Ecto neural progenitor cell (in vitro differentiated cells): ENCODE data around the gene DGCR2.
"Not testable (repeated sequence)": the region's sequence is repeated elsewhere in the genome, so short reads cannot be mapped to it uniquely, and the experiment has no call there.

Experiments
- DNase-seq: peaks from one replicate; pipeline ENCODE4 v3.0.0-alpha.2; 2018; ENCODE audit warnings: low spot score

The DGCR2 gene

GRCh38 chr22:19060356-19061009, 61.7 kb downstream of the DGCR2 start:
- DNase-seq: no peak

- no peak for DNase-seq
Observed at GRCh38 chr22:19059481-19060278, 62.5 kb downstream of the DGCR2 start.

GRCh38 chr22:19058713-19059451, 63.3 kb downstream of the DGCR2 start:
- peak; percentile 40 for DNase-seq

- peak; percentile 17 for DNase-seq
Observed at GRCh38 chr22:19057999-19058491, 64.2 kb downstream of the DGCR2 start.

GRCh38 chr22:19057539-19057938, 64.7 kb downstream of the DGCR2 start:
- DNase-seq: peak; percentile 18

GRCh38 chr22:19056951-19057401, 65.2 kb downstream of the DGCR2 start:
- peak; percentile 31 for DNase-seq

- no peak for DNase-seq
Observed at GRCh38 chr22:19055801-19056200, 66.4 kb downstream of the DGCR2 start.

- DNase-seq: no peak
Observed at GRCh38 chr22:19052941-19053541, 69.2 kb downstream of the DGCR2 start.

- no peak for DNase-seq
Observed at GRCh38 chr22:19051381-19052072, 70.7 kb downstream of the DGCR2 start.

GRCh38 chr22:19050847-19051246, 71.4 kb downstream of the DGCR2 start:
- DNase-seq: not testable (repeated sequence)

GRCh38 chr22:19050117-19050516, 72.1 kb downstream of the DGCR2 start:
- no peak for DNase-seq

- no peak for DNase-seq
Observed at GRCh38 chr22:19048531-19048930, 73.7 kb downstream of the DGCR2 start.

GRCh38 chr22:19047993-19048392, 74.2 kb downstream of the DGCR2 start:
- DNase-seq: no peak

- no peak for DNase-seq
Observed at GRCh38 chr22:19046719-19047609, 75.2 kb downstream of the DGCR2 start.

GRCh38 chr22:19046287-19046686, 75.9 kb downstream of the DGCR2 start:
- no peak for DNase-seq

GRCh38 chr22:19045094-19045493, 77.1 kb downstream of the DGCR2 start:
- no peak for DNase-seq

- no peak for DNase-seq
Observed at GRCh38 chr22:19044381-19044780, 77.8 kb downstream of the DGCR2 start.

- no peak for DNase-seq
Observed at GRCh38 chr22:19043121-19044085, 78.8 kb downstream of the DGCR2 start.
